ENCODE data around the gene ZNHIT2. TPM values are rescaled to one million over a fixed set of nuclear protein-coding genes. Genes with fewer than 3 reads are reported as not detected.

Gene ZNHIT2
- total and polyA plus RNA-seq, 4 donors: 3.4 to 12.9 (median 5.8) TPM

DNA sequence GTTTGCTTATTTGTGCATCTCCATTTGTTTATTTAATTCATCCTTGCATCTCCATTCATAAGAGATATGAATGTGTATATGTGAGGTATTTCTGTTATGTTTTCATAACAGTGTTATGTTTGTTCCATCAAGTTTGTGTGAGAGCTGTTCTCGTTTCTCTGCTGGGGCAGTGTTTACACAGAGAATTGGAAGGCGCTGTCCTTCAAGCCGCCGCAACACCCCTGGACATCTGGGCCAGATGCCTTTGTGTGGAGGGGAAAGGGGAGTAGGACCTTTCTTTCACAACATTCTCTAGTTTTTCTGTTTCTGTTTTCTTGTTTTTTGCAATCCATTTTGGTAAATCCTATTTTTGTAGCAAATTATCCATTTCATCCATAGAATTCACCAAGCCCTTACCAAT, 12.9 kb downstream of the ZNHIT2 start:
- Histone ChIP-seq H3K4me1 (ENCODE audit: control insufficient read depth in 1 of 2, insufficient read depth in 2 of 2, low read length in 2 of 2) (no peaks in the 10 kb centered on the region), H3K4me3 (ENCODE audit: low read length in 2 of 2) (no peak overlapping the region), H3K36me3 (ENCODE audit: control insufficient read depth in 1 of 2, insufficient read depth in 2 of 2, low read length in 1 of 2) (peaks cover 0 to 4% of the 10 kb centered on the region in 2 donors), H3K9me3 (ENCODE audit: control insufficient read depth, low read length) (no peaks in the 10 kb centered on the region), H3K27me3 (ENCODE audit: control insufficient read depth in 1 of 2, insufficient read depth in 2 of 2, low read length in 1 of 2) (no peaks in the 10 kb centered on the region), H3K27ac (ENCODE audit: low read depth in 1 of 2, low read length in 2 of 2) (no peak overlapping the region)
- no peak for ATAC-seq (ENCODE audit: low FRiP score)
- no peak for DNase-seq
- WGBS, 2 donors: 78 to 79% methylated on average over 4 of the region's 4 CpGs
- intact Hi-C loops (cut with DNase I): no loop called here

GRCh38 chr11:65103476-65103875, 14.0 kb downstream of the ZNHIT2 start:
- H3K4me3 ChIP-seq (ENCODE audit: low read length in 2 of 2): no peak overlapping the region
- H3K27ac ChIP-seq (ENCODE audit: low read depth in 1 of 2, low read length in 2 of 2): no peak overlapping the region
- H3K4me1 ChIP-seq (ENCODE audit: control insufficient read depth in 1 of 2, insufficient read depth in 2 of 2, low read length in 2 of 2): no peaks in the 10 kb centered on the region
- peaks cover 0 to 4% of the 10 kb centered on the region in 2 donors for H3K36me3 ChIP-seq (ENCODE audit: control insufficient read depth in 1 of 2, insufficient read depth in 2 of 2, low read length in 1 of 2)
- intact Hi-C loops (cut with DNase I): no loop called here
- ATAC-seq (ENCODE audit: low FRiP score): no peak
- no peaks in the 10 kb centered on the region for H3K27me3 ChIP-seq (ENCODE audit: control insufficient read depth in 1 of 2, insufficient read depth in 2 of 2, low read length in 1 of 2)
- DNase-seq: no peak
- no peaks in the 10 kb centered on the region for H3K9me3 ChIP-seq (ENCODE audit: control insufficient read depth, low read length)

DNA sequence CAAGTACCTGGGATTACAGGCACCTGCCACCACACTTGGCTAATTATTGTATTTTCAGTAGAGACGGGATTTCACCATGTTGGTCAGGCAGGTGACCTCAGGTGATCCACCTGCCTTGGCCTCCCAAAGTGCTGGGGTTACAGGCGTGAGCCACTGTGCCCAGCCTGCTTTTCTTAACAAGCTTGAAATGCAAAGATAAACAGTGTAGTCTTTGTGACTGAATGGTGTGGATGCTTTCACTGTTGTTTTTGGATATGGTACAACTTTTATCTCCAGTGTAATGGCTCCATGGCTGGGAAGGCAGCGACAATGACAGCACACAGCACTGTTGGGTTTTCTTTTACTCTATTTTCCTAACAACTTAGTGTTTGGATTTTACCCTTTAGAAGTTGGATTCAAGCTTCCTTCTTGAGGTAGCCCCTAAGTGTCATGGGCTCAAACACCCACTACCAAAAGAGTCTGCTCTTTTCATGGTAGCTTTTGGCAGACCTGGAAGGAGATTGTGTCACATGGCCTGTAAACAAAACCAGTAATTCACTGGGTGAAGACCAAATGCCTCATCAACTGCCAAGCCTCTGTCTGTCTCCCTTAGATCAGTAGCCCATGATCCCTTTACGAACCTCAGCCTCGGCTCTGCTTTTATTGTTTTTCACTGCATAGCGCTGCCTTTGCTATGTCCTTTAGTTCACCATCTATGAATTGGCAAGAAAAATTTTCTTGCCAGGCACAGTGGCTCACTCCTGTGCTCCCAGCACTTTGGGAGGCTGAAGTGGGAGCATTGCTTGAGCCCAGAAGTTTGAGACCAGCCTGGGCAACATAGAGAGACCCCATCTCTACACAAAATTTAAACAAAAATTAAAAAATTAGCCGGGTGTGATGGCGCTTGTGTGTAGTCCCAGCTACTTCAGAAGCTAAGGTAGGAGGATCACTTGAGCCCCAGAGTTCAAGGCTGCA, 15.1 kb downstream of the ZNHIT2 start:
- Histone ChIP-seq H3K4me1 (ENCODE audit: control insufficient read depth in 1 of 2, insufficient read depth in 2 of 2, low read length in 2 of 2) (no peaks in the 10 kb centered on the region), H3K27me3 (ENCODE audit: control insufficient read depth in 1 of 2, insufficient read depth in 2 of 2, low read length in 1 of 2) (no peaks in the 10 kb centered on the region), H3K9me3 (ENCODE audit: control insufficient read depth, low read length) (no peaks in the 10 kb centered on the region), H3K27ac (ENCODE audit: low read depth in 1 of 2, low read length in 2 of 2) (peak overlapping the region in 1 of 2 donors; percentile 53), H3K36me3 (ENCODE audit: control insufficient read depth in 1 of 2, insufficient read depth in 2 of 2, low read length in 1 of 2) (no peaks in the 10 kb centered on the region), H3K4me3 (ENCODE audit: low read length in 2 of 2) (no peak overlapping the region)
- DNase-seq: no peak
- intact Hi-C loops (cut with DNase I): no loop called here
- WGBS, 2 donors: 36 to 41% methylated on average over 8 of the region's 8 CpGs
- ATAC-seq (ENCODE audit: low FRiP score): peak; percentile 62

DNA sequence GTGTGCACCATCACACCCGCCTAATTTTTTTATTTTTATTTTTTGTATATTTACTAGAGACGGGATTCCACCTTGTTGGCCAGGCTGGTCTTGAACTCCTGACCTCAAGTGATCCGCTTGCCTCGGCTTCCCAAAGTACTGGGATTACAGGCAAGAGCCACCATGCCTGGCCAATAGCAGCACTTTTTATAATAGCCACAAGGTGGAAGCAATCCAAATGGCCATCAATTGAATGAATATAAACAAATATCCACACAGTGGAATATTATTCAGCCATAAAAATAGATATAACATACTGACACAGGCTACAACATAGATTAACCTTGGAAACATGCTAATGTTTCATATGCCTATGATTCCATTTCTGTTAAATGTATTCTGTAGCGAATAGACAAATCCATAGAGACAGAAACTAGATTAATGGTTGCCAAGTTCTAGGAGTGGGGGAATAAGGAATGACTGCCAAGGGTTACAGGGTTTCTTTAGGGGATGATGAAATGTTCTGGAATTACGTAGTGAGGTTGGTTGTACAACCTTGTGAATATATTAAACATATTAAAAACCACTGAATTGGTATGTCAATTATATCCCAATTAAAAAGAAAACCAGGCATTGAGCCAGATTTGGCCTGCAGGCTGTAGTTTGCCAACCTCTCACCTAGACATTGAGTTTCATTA, 16.7 kb downstream of the ZNHIT2 start:
- no peak overlapping the region for H3K27ac ChIP-seq (ENCODE audit: low read depth in 1 of 2, low read length in 2 of 2)
- H3K27me3 ChIP-seq (ENCODE audit: control insufficient read depth in 1 of 2, insufficient read depth in 2 of 2, low read length in 1 of 2): no peaks in the 10 kb centered on the region
- no peaks in the 10 kb centered on the region for H3K9me3 ChIP-seq (ENCODE audit: control insufficient read depth, low read length)
- no peak overlapping the region for H3K4me3 ChIP-seq (ENCODE audit: low read length in 2 of 2)
- H3K36me3 ChIP-seq (ENCODE audit: control insufficient read depth in 1 of 2, insufficient read depth in 2 of 2, low read length in 1 of 2): no peaks in the 10 kb centered on the region
- no peak for ATAC-seq (ENCODE audit: low FRiP score)
- intact Hi-C loops (cut with DNase I): no loop called here
- WGBS, 2 donors: 80 to 82% methylated on average over 6 of the region's 6 CpGs
- DNase-seq: no peak
- H3K4me1 ChIP-seq (ENCODE audit: control insufficient read depth in 1 of 2, insufficient read depth in 2 of 2, low read length in 2 of 2): no peaks in the 10 kb centered on the region

DNA sequence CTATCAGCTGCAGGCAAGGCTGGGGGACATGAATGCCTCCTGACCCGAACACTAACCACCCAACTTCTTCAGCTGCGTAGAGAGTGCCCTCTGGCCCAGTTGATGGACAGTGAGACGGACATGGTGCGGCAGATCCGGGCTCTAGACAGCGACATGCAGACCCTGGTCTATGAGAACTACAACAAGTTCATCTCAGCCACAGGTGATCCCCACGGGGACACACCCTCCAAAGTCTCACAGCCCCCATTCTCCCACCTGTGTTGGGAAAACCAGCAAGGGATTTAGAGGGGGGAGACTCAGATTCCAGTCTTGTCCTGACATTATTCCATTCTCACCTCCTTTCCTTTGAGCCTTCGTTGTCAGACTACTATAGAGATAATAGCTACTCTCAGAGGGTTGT, 20.6 kb downstream of the ZNHIT2 start:
- Histone ChIP-seq H3K36me3 (ENCODE audit: control insufficient read depth in 1 of 2, insufficient read depth in 2 of 2, low read length in 1 of 2) (no peaks in the 10 kb centered on the region), H3K27ac (ENCODE audit: low read depth in 1 of 2, low read length in 2 of 2) (no peak overlapping the region), H3K4me1 (ENCODE audit: control insufficient read depth in 1 of 2, insufficient read depth in 2 of 2, low read length in 2 of 2) (no peaks in the 10 kb centered on the region), H3K4me3 (ENCODE audit: low read length in 2 of 2) (peak overlapping the region; percentile 78 to 98), H3K27me3 (ENCODE audit: control insufficient read depth in 1 of 2, insufficient read depth in 2 of 2, low read length in 1 of 2) (no peaks in the 10 kb centered on the region), H3K9me3 (ENCODE audit: control insufficient read depth, low read length) (no peaks in the 10 kb centered on the region)
- DNase-seq: no peak
- 30 to 32% methylated on average over 8 of the region's 8 CpGs for WGBS, 2 donors
- ATAC-seq (ENCODE audit: low FRiP score): no peak
- intact Hi-C loops (cut with DNase I): loop anchor here in 1 of 2 donors (5.0 kb wide), 1 partner anchor 55 kb away; the partner anchor contains the start of gene SAC3D1

GRCh38 chr11:65095974-65096806, 21.3 kb downstream of the ZNHIT2 start, which contains the start of gene VPS51:
Gene VPS51 (plus strand): TSS chr11:65096214. CDS start chr11:65096251, 37 bp downstream.
- DNase-seq (peak; percentile 93), ATAC-seq (ENCODE audit: low FRiP score) (peak; percentile 96)
- Histone ChIP-seq H3K27ac (ENCODE audit: low read depth in 1 of 2, low read length in 2 of 2) (peak within 1 kb of the TSS; percentile 41 to 80), H3K9me3 (ENCODE audit: control insufficient read depth, low read length) (no peaks in the 10 kb centered on the region), H3K4me3 (ENCODE audit: low read length in 2 of 2) (peak within 1 kb of the TSS; percentile 78 to 98), H3K36me3 (ENCODE audit: control insufficient read depth in 1 of 2, insufficient read depth in 2 of 2, low read length in 1 of 2) (no peaks in the 10 kb centered on the region), H3K27me3 (ENCODE audit: control insufficient read depth in 1 of 2, insufficient read depth in 2 of 2, low read length in 1 of 2) (no peaks in the 10 kb centered on the region), H3K4me1 (ENCODE audit: control insufficient read depth in 1 of 2, insufficient read depth in 2 of 2, low read length in 2 of 2) (no peaks in the 10 kb centered on the region)
- 0 to 1% methylated on average over 49 to 52 of the region's 52 CpGs for WGBS, 2 donors
- intact Hi-C loops (cut with DNase I): loop anchor here in 1 of 2 donors (5.0 kb wide), 1 partner anchor 54 kb away; the partner anchor contains the start of gene SAC3D1

- Histone ChIP-seq H3K9me3 (ENCODE audit: control insufficient read depth, low read length) (no peaks in the 10 kb centered on the region), H3K27ac (ENCODE audit: low read depth in 1 of 2, low read length in 2 of 2) (no peak overlapping the region), H3K4me3 (ENCODE audit: low read length in 2 of 2) (no peak overlapping the region), H3K4me1 (ENCODE audit: control insufficient read depth in 1 of 2, insufficient read depth in 2 of 2, low read length in 2 of 2) (no peaks in the 10 kb centered on the region), H3K36me3 (ENCODE audit: control insufficient read depth in 1 of 2, insufficient read depth in 2 of 2, low read length in 1 of 2) (no peaks in the 10 kb centered on the region), H3K27me3 (ENCODE audit: control insufficient read depth in 1 of 2, insufficient read depth in 2 of 2, low read length in 1 of 2) (no peaks in the 10 kb centered on the region)
- no peak for DNase-seq
- intact Hi-C loops (cut with DNase I): loop anchor here in 1 of 2 donors (5.0 kb wide), 1 partner anchor 53 kb away; the partner anchor contains the start of gene SAC3D1
- no peak for ATAC-seq (ENCODE audit: low FRiP score)
- 71 to 74% methylated on average over 22 of the region's 22 CpGs for WGBS, 2 donors
These were observed 22.1 kb downstream of the ZNHIT2 start for GRCh38 chr11:65095427-65095826.

DNA sequence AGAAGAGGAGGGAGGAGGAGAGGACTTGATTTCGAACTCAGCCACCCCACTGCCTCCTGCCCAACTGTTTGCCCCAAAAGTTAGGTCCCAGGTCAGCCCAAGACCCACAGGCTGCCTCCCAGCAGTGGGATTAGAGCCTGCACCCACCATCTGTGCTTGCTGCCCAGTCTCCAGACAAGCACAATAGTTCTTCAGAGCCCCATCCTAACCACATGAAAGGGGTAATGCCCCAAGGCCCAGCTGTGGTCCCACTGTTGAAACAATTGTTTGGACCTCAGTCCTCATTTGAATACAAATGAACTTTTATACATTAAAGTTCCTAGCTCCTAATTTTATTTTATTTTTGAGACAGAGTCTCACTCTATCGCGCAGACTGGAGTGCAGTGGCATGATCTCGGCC, 26.9 kb downstream of the ZNHIT2 start:
- H3K9me3 ChIP-seq (ENCODE audit: control insufficient read depth, low read length): no peaks in the 10 kb centered on the region
- ATAC-seq (ENCODE audit: low FRiP score) (no peak), DNase-seq (no peak)
- H3K27ac ChIP-seq (ENCODE audit: low read depth in 1 of 2, low read length in 2 of 2): no peak overlapping the region
- H3K4me1 ChIP-seq (ENCODE audit: control insufficient read depth in 1 of 2, insufficient read depth in 2 of 2, low read length in 2 of 2): no peaks in the 10 kb centered on the region
- no peaks in the 10 kb centered on the region for H3K36me3 ChIP-seq (ENCODE audit: control insufficient read depth in 1 of 2, insufficient read depth in 2 of 2, low read length in 1 of 2)
- 89 to 95% methylated on average over 4 of the region's 4 CpGs for WGBS, 2 donors
- intact Hi-C loops (cut with DNase I): no loop called here
- H3K4me3 ChIP-seq (ENCODE audit: low read length in 2 of 2): no peak overlapping the region
- H3K27me3 ChIP-seq (ENCODE audit: control insufficient read depth in 1 of 2, insufficient read depth in 2 of 2, low read length in 1 of 2): no peaks in the 10 kb centered on the region
